IMR-90 (cell line): ENCODE measurements around the gene CPHXL2. TPM values are rescaled to one million over a fixed set of nuclear protein-coding genes. Genes with fewer than 3 reads are reported as not detected.

Experiments used
- ATAC-seq: fragments of 200-7000 bp; cut with Tn5 transposase; 2 replicates; pipeline ENCODE4 v1.9.1; 2020; ENCODE audit warnings: low read depth, mild to moderate bottlenecking, moderate library complexity
- BruUV-seq: library from RNA; stranded (reverse); fragments of 400-500 nt; replicated peaks from 2 replicates; lab custom pipeline; 2021; lab: Mats Ljungman, UMichigan
- CTCF ChIA-PET: fragments of 300-600 bp; formaldehyde crosslinking; extraction: SDS; loops from one replicate; lab custom pipeline; 2021; ENCODE audit warnings: antibody characterized with exemption; lab: Yijun Ruan, JAX
- POLR2A ChIA-PET: fragments of 300-600 bp; sonication (Branson Sonifier 250); formaldehyde crosslinking; loops from one replicate; lab custom pipeline; 2022; ENCODE audit warnings: antibody characterized with exemption; ENCODE audit not compliant: unreplicated experiment; lab: Charles Lee
- DNase-seq: peaks from one replicate; pipeline ENCODE4 v3.0.0; 2013
- H2AFZ ChIP-seq: replicated peaks from 2 replicates; pipeline ENCODE3; 2013; ENCODE audit warnings: low read length, mild to moderate bottlenecking; ENCODE audit not compliant: poor library complexity
- H2AK5ac ChIP-seq: 2 replicates; pipeline ENCODE4 v1.6.1; 2013; ENCODE audit warnings: low read depth, low read length, inconsistent platforms
- H2AK9ac ChIP-seq: replicated peaks from 2 replicates; pipeline ENCODE3; 2013; ENCODE audit warnings: mild to moderate bottlenecking, low read depth, low read length, moderate library complexity; ENCODE audit not compliant: poor library complexity
- H2BK120ac ChIP-seq: 2 replicates; pipeline ENCODE4 v1.6.1; 2013; ENCODE audit warnings: low read depth, low read length, inconsistent platforms
- H2BK15ac ChIP-seq: 3 replicates; pipeline ENCODE4 v1.6.1; 2013; ENCODE audit warnings: low read depth, low read length, inconsistent platforms
- H2BK20ac ChIP-seq: 2 replicates; pipeline ENCODE4 v1.6.1; 2013; ENCODE audit warnings: low read depth, mild to moderate bottlenecking, inconsistent platforms, low read length, moderate library complexity
- H2BK5ac ChIP-seq: 2 replicates; pipeline ENCODE4 v1.6.1; 2013; ENCODE audit warnings: mild to moderate bottlenecking, low read depth, low read length, inconsistent platforms; ENCODE audit not compliant: poor library complexity, severe bottlenecking
- H3K14ac ChIP-seq: replicated peaks from 2 replicates; pipeline ENCODE4 v1.6.1; 2013; ENCODE audit warnings: low read depth, low read length, inconsistent platforms
- H3K18ac ChIP-seq: 2 replicates; pipeline ENCODE4 v1.6.1; 2013; ENCODE audit warnings: low read depth, low read length, control low read depth
- H3K23ac ChIP-seq: 2 replicates; pipeline ENCODE4 v1.6.1; 2013; ENCODE audit warnings: low read depth, low read length, inconsistent platforms
- H3K27ac ChIP-seq: 2 replicates; pipeline ENCODE4 v1.5.1; 2013; ENCODE audit warnings: mild to moderate bottlenecking, control low read depth, low read length; ENCODE audit not compliant: insufficient read depth
- H3K27me3 ChIP-seq: 2 replicates; pipeline ENCODE4 v1.6.1; 2013; ENCODE audit warnings: low read length; ENCODE audit not compliant: control insufficient read depth, insufficient read depth
- H3K36me3 ChIP-seq: 2 replicates; pipeline ENCODE4 v1.6.1; 2013; ENCODE audit warnings: low read length, mixed read lengths; ENCODE audit not compliant: control insufficient read depth, insufficient read depth
- H3K4ac ChIP-seq: 2 replicates; pipeline ENCODE4 v1.6.1; 2013; ENCODE audit warnings: low read depth, low read length, inconsistent platforms
- H3K4me1 ChIP-seq: 2 replicates; pipeline ENCODE4 v1.6.1; 2013; ENCODE audit warnings: low read length, mixed read lengths; ENCODE audit not compliant: control insufficient read depth, insufficient read depth
- H3K4me2 ChIP-seq: 2 replicates; pipeline ENCODE4 v1.6.1; 2013; ENCODE audit warnings: low read depth, mild to moderate bottlenecking, control low read depth, low read length, moderate library complexity
- H3K4me3 ChIP-seq: 2 replicates; pipeline ENCODE4 v1.5.1; 2013; ENCODE audit warnings: low read depth, mild to moderate bottlenecking, control low read depth, low read length, moderate library complexity; ENCODE audit not compliant: insufficient read depth
- H3K56ac ChIP-seq: 2 replicates; pipeline ENCODE4 v1.6.1; 2013; ENCODE audit warnings: low read length, inconsistent platforms; ENCODE audit not compliant: insufficient read depth; ENCODE audit errors: extremely low read depth
- H3K79me1 ChIP-seq, 2 experiments: 2 replicates each; pipeline ENCODE4 v1.6.1; 2013; ENCODE audit warnings: low read length in 2 of 2, inconsistent platforms in 1 of 2, low read depth in 1 of 2
- H3K9ac ChIP-seq: 2 replicates; pipeline ENCODE4 v1.6.1; 2013; ENCODE audit warnings: low read depth, low read length, control low read depth
- H3K9me1 ChIP-seq: 2 replicates; pipeline ENCODE4 v1.6.1; 2013; ENCODE audit warnings: low read length, inconsistent platforms; ENCODE audit not compliant: insufficient read depth
- H3K9me3 ChIP-seq: 2 replicates; pipeline ENCODE4 v1.6.1; 2013; ENCODE audit warnings: low read length; ENCODE audit not compliant: control insufficient read depth, insufficient read depth
- H4K20me1 ChIP-seq: 2 replicates; pipeline ENCODE4 v1.6.1; 2013; ENCODE audit warnings: low read length, inconsistent platforms; ENCODE audit not compliant: insufficient read depth
- H4K5ac ChIP-seq: 2 replicates; pipeline ENCODE4 v1.6.1; 2013; ENCODE audit warnings: mild to moderate bottlenecking, low read depth, low read length, control low read depth
- H4K8ac ChIP-seq, 2 experiments: 2 replicates each; pipeline ENCODE4 v1.6.1; 2013; ENCODE audit warnings: low read depth in 2 of 2, low read length in 2 of 2, control low read depth in 1 of 2, inconsistent platforms in 1 of 2
- H4K91ac ChIP-seq: 2 replicates; pipeline ENCODE4 v1.6.1; 2013; ENCODE audit warnings: low read depth, low read length, inconsistent platforms; ENCODE audit not compliant: insufficient read depth
- BHLHE40 ChIP-seq: fragments of 150-350 bp; IDR thresholded peaks from 2 replicates; pipeline ENCODE4 v1.6.1; 2016; ENCODE audit warnings: mild to moderate bottlenecking, low read depth, low read length
- CEBPB ChIP-seq: IDR thresholded peaks from 2 replicates; pipeline ENCODE4 v1.6.1; 2012; ENCODE audit warnings: low read depth, low read length, improper control_type of control experiment
- MAFK ChIP-seq: IDR thresholded peaks from 2 replicates; pipeline ENCODE4 v1.6.1; 2012; ENCODE audit warnings: low read depth, low read length, improper control_type of control experiment
- MAZ ChIP-seq: IDR thresholded peaks from 2 replicates; pipeline ENCODE4 v1.6.1; 2012; ENCODE audit warnings: low read depth, mild to moderate bottlenecking, low read length, improper control_type of control experiment, moderate library complexity, borderline replicate concordance
- NFE2L2 ChIP-seq: fragments of 150-350 bp; IDR thresholded peaks from 2 replicates; pipeline ENCODE4 v1.6.1; 2016; ENCODE audit warnings: low read depth, mild to moderate bottlenecking, low read length
- RAD21 ChIP-seq: IDR thresholded peaks from 2 replicates; pipeline ENCODE4 v1.6.1; 2012; ENCODE audit warnings: low read length, improper control_type of control experiment
- RCOR1 ChIP-seq: IDR thresholded peaks from 2 replicates; pipeline ENCODE4 v1.6.1; 2012; ENCODE audit warnings: mild to moderate bottlenecking, low read length, improper control_type of control experiment; ENCODE audit not compliant: insufficient replicate concordance
- SMC3 ChIP-seq: fragments of 150-350 bp; IDR thresholded peaks from 2 replicates; pipeline ENCODE4 v1.6.1; 2016; ENCODE audit warnings: low read depth, mild to moderate bottlenecking, antibody characterized with exemption, low read length, moderate library complexity
- WGBS, 2 experiments: methylation state at CpG; one replicate each; pipeline versions ENCODE4 v1.1.5 to v1.1.7; 2013; ENCODE audit warnings: missing lambda C conversion rate in 2 of 2; ENCODE audit not compliant: insufficient read length in 1 of 2; ENCODE audit errors: extremely low coverage in 2 of 2; 5-methylcytosine and 5-hydroxymethylcytosine counted together
- dilution Hi-C: fragments of 300-500 bp; cut with HindIII; formaldehyde crosslinking; loops from one replicate; pipeline ENCODE4 v1.14.3; 2018; ENCODE audit warnings: low sequenced_read_pairs; ENCODE audit not compliant: unreplicated experiment
- in situ Hi-C: fragments of 300-500 bp; cut with MboI; formaldehyde crosslinking; loops from 3 replicates; pipeline ENCODE4 v1.14.3; 2019; ENCODE audit warnings: low sequenced_read_pairs, inconsistent platforms, mixed read lengths
- intact Hi-C: fragments of 100-400 bp; cut with micrococcal nuclease; formaldehyde crosslinking; loops from 2 replicates; pipeline ENCODE4 v1.10.0; 2022
- polyA plus RNA-seq, 3 experiments: library from polyadenylated mRNA; depleted of rRNA; stranded (reverse); fragments of >200 nt; gene quantifications; 2 replicates each; pipeline ENCODE4 v1.2.3, GENCODE V29; 2012; ENCODE audit warnings: low replicate concordance in 1 of 3
- total RNA-seq: library from RNA; depleted of rRNA; stranded (reverse); fragments of >200 nt; gene quantifications from 2 replicates; pipeline ENCODE4 v1.2.3, GENCODE V29; 2012

CPHXL2 gene
- total and polyA plus RNA-seq, 2 of the 4 experiments (the other 2 are of a cell fraction) = not detected

DNA sequence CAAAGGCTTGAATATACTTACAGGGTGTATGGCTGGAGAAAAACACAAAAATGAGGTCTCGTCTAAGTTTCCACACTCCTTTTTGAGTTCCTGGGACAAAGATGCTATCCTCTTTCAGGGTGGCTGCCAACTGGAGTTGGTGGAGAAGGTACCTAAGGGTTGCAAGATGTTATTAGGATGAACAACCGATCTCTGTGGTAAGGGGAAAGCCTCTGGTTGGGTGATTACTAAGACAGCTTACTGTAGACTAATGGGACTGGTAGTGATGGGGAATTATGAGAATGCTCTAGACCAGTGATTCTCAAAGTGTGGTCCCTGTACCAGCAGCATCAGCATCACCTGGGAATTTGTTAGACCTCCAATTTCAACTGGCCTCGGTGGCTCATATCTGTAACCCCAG is 59.7 kb downstream of the CPHXL2 start:
- Histone ChIP-seq H3K9ac (no peak overlapping the region), H4K20me1 (no peaks in the 10 kb centered on the region), H3K23ac (no peak overlapping the region), H3K18ac (no peak overlapping the region), H4K91ac (no peak overlapping the region), H4K5ac (no peak overlapping the region), H3K4me3 (no peak overlapping the region), H3K14ac (no peak overlapping the region), H2AFZ (no peak overlapping the region), H3K79me1 (peaks cover 17 to 19% of the 10 kb centered on the region in 2 experiments), H2BK120ac (no peak overlapping the region), H3K56ac (no peak overlapping the region), H3K4ac (no peak overlapping the region), H2BK20ac (no peak overlapping the region), H3K4me2 (no peak overlapping the region), H2AK5ac (no peak overlapping the region), H2BK15ac (no peak overlapping the region), H3K4me1 (peaks cover 2% of the 10 kb centered on the region), H3K36me3 (peaks cover 40% of the 10 kb centered on the region), H3K9me1 (no peaks in the 10 kb centered on the region; the same call in 1 of the 2 replicates), H2BK5ac (no peak overlapping the region), H4K8ac (no peak overlapping the region), H3K9me3 (no peaks in the 10 kb centered on the region), H2AK9ac (no peak overlapping the region), H3K27ac (no peak overlapping the region), H3K27me3 (no peaks in the 10 kb centered on the region)
- intact Hi-C loops = no loop called here
- TF ChIP-seq NFE2L2 (no peak), RCOR1 (no peak), BHLHE40 (no peak), MAZ (no peak), MAFK (no peak), CEBPB (no peak), SMC3 (no peak), RAD21 (no peak)
- no TSS peak for BruUV-seq
- DNase-seq (no peak), ATAC-seq (no peak)
- CTCF ChIA-PET = interaction anchor here (0.6 kb wide), 1 partner anchor 151 kb away, joined by 5 read pairs; no protein-coding TSS in a partner anchor
- POLR2A ChIA-PET = no interaction called here
- in situ Hi-C loops = no loop called here
- WGBS, 2 experiments = no CpG with 5 or more reads among the region's 3 CpGs
- dilution Hi-C loops = no loop called here
